Stomach smooth muscle (tissue), 2 donors: ENCODE measurements around the gene SMOC1.

Source experiments
- H3K27ac ChIP-seq: one replicate; pipeline ENCODE4 v1.7.0; 2013; ENCODE audit warnings: mild to moderate bottlenecking, low read length, inconsistent platforms
- H3K27me3 ChIP-seq, 2 donors: one replicate each; pipeline ENCODE4 v1.7.0; 2013; ENCODE audit warnings: low read length in 2 of 2; ENCODE audit not compliant: insufficient read depth in 2 of 2, control insufficient read depth in 1 of 2
- H3K36me3 ChIP-seq, 2 donors: one replicate each; pipeline ENCODE4 v1.7.0; 2013; ENCODE audit warnings: low read length in 2 of 2; ENCODE audit not compliant: control insufficient read depth in 2 of 2, insufficient read depth in 2 of 2
- H3K4me1 ChIP-seq: one replicate; pipeline ENCODE4 v1.7.0; 2013; ENCODE audit warnings: low read length; ENCODE audit not compliant: control insufficient read depth, insufficient read depth
- H3K4me3 ChIP-seq, 2 donors: one replicate each; pipeline ENCODE4 v1.7.0; 2013; ENCODE audit warnings: low read length in 2 of 2
- H3K9ac ChIP-seq, 2 donors: one replicate each; pipeline ENCODE4 v1.7.0; 2013; ENCODE audit warnings: low read length in 2 of 2, mild to moderate bottlenecking in 1 of 2
- H3K9me3 ChIP-seq, 2 donors: one replicate each; pipeline ENCODE4 v1.7.0; 2013; ENCODE audit warnings: low read length in 2 of 2; ENCODE audit not compliant: control insufficient read depth in 2 of 2
- donor health status: healthy.
- donor health status: Pancreatic carcinoma.

The SMOC1 gene

DNA sequence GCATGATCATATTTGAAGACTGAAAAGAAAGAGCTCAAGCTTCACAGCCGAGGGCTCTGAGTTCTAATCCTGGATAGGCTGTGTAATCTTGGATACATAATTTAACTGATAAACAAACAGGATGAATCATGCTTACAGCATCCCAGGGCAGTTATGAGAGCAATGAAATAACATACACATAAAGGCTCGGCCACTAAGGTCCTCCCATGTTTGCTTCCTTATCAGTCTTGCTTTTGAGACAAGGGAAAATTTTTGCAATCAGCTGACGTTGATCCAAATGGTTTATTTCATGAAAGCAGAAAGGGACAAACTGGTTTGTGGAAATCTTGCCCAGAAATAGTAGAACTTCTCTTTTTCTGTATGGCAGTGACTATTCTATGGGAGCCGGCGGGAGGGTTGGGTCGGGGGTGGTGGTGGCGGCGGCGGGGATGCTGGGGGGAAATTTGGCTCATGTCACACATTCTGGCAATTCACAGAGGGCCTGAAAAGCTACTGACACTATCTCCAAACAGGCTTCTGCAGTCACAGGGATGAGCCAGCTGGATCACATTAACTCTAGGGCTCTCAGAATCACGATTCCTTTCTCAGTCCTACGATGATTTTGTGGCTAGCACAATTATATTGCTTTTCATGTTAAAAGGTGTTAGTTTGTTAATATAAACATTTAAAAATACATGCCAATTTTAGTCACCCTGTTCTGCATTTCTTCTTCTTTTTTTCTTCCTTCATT is 185.1 kb downstream of the SMOC1 start:
- Histone ChIP-seq H3K36me3 (no peaks in the 10 kb centered on the region), H3K9me3 (no peaks in the 10 kb centered on the region), H3K27ac (no peak overlapping the region), H3K9ac (no peak overlapping the region), H3K4me1 (no peaks in the 10 kb centered on the region), H3K4me3 (no peak overlapping the region), H3K27me3 (peaks cover 0 to 4% of the 10 kb centered on the region in 2 donors)

DNA sequence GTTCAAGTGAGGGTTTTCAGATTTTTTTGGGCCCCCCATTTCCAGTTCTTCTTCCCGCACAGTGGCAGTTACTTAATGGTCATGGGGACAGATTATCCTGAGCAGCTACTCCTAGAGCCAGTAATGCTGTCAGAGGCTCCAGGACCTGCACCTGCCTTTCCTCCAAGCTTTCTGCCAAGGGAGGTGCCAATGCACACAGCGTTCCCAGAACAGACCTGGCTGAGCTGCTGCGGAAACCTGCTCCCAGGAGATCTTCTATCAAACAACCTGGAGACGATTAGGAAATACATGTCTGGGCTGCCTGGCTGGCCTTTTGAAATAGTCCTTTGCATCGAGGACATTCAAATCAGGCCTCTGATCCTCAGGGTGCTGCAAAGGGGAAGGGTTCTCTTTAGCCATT is 188.6 kb downstream of the SMOC1 start:
- Histone ChIP-seq H3K4me1 (no peaks in the 10 kb centered on the region), H3K27me3 (peaks cover 0 to 9% of the 10 kb centered on the region in 2 donors), H3K36me3 (no peaks in the 10 kb centered on the region)

DNA sequence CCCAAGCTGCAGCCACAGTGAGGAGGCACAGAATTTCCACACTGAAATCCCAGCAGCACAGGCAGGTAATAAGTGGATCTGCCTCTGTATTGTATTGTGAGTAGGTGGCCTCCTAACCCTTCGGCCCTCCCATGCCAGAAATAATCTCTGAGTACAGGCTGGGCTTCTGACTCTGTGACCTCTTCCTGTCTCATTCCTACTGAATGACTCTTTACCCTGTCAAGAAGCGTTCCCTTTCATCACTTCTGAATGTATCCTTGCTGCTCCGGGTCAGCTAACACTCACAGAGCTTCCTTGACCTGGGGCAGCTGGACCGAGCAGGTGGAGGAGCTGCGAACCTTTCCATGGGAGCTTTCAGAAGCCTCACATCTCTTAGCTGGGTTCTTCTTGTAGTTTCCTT is 190.0 kb downstream of the SMOC1 start:
- H3K4me1 ChIP-seq: no peaks in the 10 kb centered on the region
- no peak overlapping the region for H3K27ac ChIP-seq
- peaks cover 0 to 5% of the 10 kb centered on the region in 2 donors for H3K27me3 ChIP-seq
- H3K4me3 ChIP-seq: no peak overlapping the region
- no peaks in the 10 kb centered on the region for H3K9me3 ChIP-seq
- H3K36me3 ChIP-seq: no peaks in the 10 kb centered on the region
- H3K9ac ChIP-seq: no peak overlapping the region

More for the DNA sequence above, 188.6 kb downstream of the SMOC1 start:
- no peak overlapping the region for H3K4me3 ChIP-seq
- no peak overlapping the region for H3K9ac ChIP-seq
- no peaks in the 10 kb centered on the region for H3K9me3 ChIP-seq
- no peak overlapping the region for H3K27ac ChIP-seq

DNA sequence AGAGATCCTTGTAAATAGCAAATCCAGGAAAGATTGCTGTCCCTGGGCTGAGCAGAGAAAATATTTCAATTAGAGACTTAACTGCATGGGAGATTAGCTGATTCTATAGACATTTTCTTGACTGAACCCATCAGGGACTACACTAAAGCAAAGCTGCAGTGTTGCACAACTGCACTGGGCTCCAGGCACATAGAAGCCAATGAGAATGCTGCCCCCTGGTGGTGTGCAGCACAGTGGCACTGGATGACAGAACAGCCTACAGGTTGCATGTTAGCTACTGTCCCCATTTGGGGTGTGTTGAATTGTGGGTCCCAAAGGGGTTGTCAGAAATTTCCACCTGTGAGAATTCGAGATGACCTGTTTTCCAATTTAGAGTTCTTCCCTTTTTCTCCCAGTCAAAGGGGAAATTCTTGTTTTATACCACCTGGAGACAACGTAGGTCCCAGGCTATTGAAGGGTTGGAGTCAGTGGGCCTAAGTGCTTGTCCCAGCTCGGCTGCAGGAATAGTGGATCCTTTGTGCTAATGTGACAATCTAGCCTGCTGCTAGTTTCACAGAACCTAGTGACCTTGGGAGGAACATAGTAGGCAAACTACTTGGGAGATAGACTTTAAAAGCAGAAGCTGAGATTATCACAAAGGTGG is 194.8 kb downstream of the SMOC1 start:
- no peaks in the 10 kb centered on the region for H3K9me3 ChIP-seq
- H3K4me1 ChIP-seq: no peaks in the 10 kb centered on the region

DNA sequence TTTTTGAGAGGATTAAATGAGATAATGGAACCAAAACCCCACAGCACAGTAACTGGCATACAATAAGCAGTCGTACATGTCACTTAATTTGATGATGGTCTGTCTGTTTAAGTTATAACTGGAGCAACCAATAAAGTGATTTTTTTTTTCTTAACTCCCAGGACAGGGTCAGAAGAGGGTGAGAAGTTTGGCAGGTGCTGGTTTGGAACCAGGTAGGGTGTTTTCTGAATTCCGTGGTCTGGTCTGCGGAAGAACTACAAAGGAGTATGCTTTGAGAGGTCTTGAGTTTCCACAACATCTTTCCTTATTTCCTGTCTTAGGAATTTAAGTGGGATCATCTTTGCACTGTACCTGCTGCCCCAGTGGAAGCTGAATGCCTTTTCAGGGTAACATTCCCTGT is 197.8 kb downstream of the SMOC1 start:
- H3K9ac ChIP-seq: no peak overlapping the region
- H3K4me1 ChIP-seq: no peaks in the 10 kb centered on the region
- no peak overlapping the region for H3K4me3 ChIP-seq
- no peak overlapping the region for H3K27ac ChIP-seq
- no peaks in the 10 kb centered on the region for H3K9me3 ChIP-seq
- H3K27me3 ChIP-seq: peaks cover 3 to 7% of the 10 kb centered on the region in 2 donors
- H3K36me3 ChIP-seq: no peaks in the 10 kb centered on the region

More for the DNA sequence above, 194.8 kb downstream of the SMOC1 start:
- Histone ChIP-seq H3K9ac (no peak overlapping the region), H3K27ac (no peak overlapping the region), H3K27me3 (peaks cover 3 to 5% of the 10 kb centered on the region in 2 donors), H3K36me3 (no peaks in the 10 kb centered on the region), H3K4me3 (no peak overlapping the region)

DNA sequence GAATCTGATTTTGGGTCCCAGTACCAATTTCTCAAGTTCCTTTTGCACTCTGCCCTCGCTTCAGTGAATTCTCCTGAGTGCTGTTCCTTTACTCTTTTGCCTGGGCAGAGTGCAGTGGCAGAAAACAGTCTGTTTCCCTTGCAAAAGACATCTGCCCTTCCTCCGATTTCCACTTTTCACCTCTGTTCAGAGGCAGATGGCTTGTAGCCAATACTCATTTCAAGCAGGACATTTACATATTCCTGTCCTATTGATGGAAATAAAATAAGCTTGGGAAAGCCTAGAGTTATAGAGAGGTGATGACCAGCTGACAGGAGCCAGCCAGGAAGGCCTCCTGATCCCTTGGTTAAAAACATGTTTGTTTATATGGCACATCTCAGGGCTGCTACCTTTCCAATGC is 198.5 kb downstream of the SMOC1 start:
- H3K27me3 ChIP-seq: peaks cover 5 to 9% of the 10 kb centered on the region in 2 donors
- H3K27ac ChIP-seq: no peak overlapping the region
- H3K36me3 ChIP-seq: no peaks in the 10 kb centered on the region
- H3K4me1 ChIP-seq: no peaks in the 10 kb centered on the region
- H3K4me3 ChIP-seq: no peak overlapping the region
- no peaks in the 10 kb centered on the region for H3K9me3 ChIP-seq
- H3K9ac ChIP-seq: no peak overlapping the region

DNA sequence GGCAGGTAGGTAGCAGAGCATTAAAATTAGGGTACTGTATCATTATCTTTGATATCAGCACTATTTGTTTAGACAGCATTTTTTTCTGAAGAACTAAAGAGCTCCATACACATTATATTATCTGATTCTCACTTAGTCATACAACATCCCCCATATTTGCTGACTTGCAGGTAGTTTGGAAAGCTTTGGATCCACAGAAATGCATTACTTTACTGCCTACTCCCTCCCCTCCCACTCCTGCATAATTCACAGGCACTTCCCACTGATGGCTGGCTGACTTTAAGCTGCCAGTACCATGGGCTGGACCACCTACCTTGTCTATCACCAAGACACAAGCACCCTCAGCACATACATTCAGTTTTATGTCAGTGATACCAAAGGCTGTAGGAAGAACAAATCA is 199.1 kb downstream of the SMOC1 start:
- H3K27ac ChIP-seq: no peak overlapping the region
- H3K9me3 ChIP-seq: no peaks in the 10 kb centered on the region
- no peaks in the 10 kb centered on the region for H3K36me3 ChIP-seq
- no peak overlapping the region for H3K4me3 ChIP-seq
- H3K4me1 ChIP-seq: no peaks in the 10 kb centered on the region
- peaks cover 5 to 10% of the 10 kb centered on the region in 2 donors for H3K27me3 ChIP-seq
- H3K9ac ChIP-seq: no peak overlapping the region

DNA sequence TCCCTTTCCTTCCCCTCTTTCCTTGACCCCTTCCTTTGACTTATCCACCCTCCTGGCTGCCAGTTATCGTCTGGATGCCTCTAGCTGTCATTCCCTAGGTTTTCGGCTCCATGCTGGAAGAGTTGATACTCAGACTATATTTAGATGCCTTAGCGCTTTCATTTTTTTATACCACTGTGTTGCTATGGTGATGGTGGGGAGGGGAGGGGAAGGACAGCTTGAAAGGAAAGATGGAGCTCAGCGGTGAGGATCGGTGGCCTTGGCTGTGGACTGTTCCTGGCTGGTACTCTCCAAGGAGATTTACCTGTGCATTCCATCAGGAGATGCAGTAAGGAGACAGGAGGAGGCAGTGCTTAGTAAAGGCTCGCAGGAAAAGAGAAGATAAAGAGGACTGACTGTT is 200.9 kb downstream of the SMOC1 start:
- Histone ChIP-seq H3K27ac (no peak overlapping the region), H3K4me3 (no peak overlapping the region), H3K9me3 (no peaks in the 10 kb centered on the region), H3K27me3 (peaks cover 5 to 10% of the 10 kb centered on the region in 2 donors), H3K4me1 (no peaks in the 10 kb centered on the region), H3K36me3 (no peaks in the 10 kb centered on the region), H3K9ac (no peak overlapping the region)
